ENCODE data around the gene GNAS-AS1. TPM values are rescaled to one million over a fixed set of nuclear protein-coding genes. Genes with fewer than 3 reads are reported as not detected.

Gene GNAS-AS1
- total RNA-seq, 1 experiment from 2014 or later: 0.59 TPM

DNA sequence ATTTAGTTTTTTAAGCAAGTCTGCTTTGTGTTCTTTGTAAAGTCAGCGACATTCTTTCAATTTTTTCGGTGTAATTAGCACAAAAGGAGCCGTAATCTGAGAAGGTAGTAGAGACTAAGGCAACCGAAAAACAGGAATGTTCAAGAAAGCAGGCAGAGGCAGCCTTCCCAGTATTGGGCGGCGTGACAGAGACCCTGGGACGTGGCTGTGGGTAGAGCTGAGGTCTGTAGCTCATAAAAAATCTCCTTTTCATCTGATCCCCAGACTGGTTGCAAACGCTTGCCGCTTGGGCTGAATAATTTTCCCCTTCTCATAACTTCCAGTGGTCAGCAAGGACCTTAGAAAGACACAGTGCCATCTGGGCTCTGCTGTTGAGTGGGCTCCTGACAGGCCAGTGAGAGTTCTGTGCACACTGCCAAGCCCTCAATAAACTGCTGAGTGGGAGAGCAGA, 32.6 kb upstream of the GNAS-AS1 start:
- no peaks in the 10 kb centered on the region for H3K4me1 Mint-ChIP-seq (ENCODE audit: low read depth, unreplicated experiment)
- no peaks in the 10 kb centered on the region for H3K9me3 Mint-ChIP-seq (ENCODE audit: low read depth, unreplicated experiment)
- no peak overlapping the region for H3K4me3 Mint-ChIP-seq (ENCODE audit: low read depth, unreplicated experiment)
- no TSS peak for BruUV-seq (replicated peaks)
- no peak for DNase-seq
- no peaks in the 10 kb centered on the region for H3K27me3 Mint-ChIP-seq (ENCODE audit: unreplicated experiment)
- CTCF ChIA-PET: no interaction called here
- H3K27ac Mint-ChIP-seq (ENCODE audit: unreplicated experiment): no peak overlapping the region
- TF ChIP-seq, protein P1, sequence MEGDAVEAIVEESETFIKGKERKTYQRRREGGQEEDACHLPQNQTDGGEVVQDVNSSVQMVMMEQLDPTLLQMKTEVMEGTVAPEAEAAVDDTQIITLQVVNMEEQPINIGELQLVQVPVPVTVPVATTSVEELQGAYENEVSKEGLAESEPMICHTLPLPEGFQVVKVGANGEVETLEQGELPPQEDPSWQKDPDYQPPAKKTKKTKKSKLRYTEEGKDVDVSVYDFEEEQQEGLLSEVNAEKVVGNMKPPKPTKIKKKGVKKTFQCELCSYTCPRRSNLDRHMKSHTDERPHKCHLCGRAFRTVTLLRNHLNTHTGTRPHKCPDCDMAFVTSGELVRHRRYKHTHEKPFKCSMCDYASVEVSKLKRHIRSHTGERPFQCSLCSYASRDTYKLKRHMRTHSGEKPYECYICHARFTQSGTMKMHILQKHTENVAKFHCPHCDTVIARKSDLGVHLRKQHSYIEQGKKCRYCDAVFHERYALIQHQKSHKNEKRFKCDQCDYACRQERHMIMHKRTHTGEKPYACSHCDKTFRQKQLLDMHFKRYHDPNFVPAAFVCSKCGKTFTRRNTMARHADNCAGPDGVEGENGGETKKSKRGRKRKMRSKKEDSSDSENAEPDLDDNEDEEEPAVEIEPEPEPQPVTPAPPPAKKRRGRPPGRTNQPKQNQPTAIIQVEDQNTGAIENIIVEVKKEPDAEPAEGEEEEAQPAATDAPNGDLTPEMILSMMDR (IDR thresholded peaks at IDR 0.05; ENCODE audit: unreplicated experiment): no peak
- peaks cover 10% of the 10 kb centered on the region for H3K36me3 Mint-ChIP-seq (ENCODE audit: insufficient read depth, unreplicated experiment)
- intact Hi-C loops (cut with micrococcal nuclease; ENCODE audit: unreplicated experiment): no loop called here

DNA sequence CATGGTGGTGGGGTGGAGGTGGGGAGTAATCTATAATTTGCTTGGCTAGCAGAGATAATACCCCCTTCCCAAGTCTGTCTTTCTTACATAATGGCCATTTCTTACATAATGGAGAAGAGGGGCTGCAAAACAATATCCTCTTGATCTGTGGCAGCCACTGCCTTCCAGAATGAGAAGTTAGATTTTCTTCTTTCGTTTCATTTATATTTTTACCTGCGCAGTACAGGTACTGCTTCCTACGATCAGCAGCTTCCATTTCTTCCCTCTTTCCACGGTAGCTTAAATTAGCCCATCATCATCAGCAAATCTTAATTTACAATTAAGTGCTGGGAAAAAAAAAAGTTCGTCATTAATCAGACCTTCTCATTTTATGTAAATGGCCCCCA, 32.0 kb upstream of the GNAS-AS1 start:
- Mint-ChIP-seq H3K27me3 (ENCODE audit: unreplicated experiment) (no peaks in the 10 kb centered on the region), H3K27ac (ENCODE audit: unreplicated experiment) (no peak overlapping the region), H3K4me1 (ENCODE audit: low read depth, unreplicated experiment) (no peaks in the 10 kb centered on the region), H3K4me3 (ENCODE audit: low read depth, unreplicated experiment) (no peak overlapping the region), H3K36me3 (ENCODE audit: insufficient read depth, unreplicated experiment) (peaks cover 5% of the 10 kb centered on the region), H3K9me3 (ENCODE audit: low read depth, unreplicated experiment) (no peaks in the 10 kb centered on the region)
- intact Hi-C loops (cut with micrococcal nuclease; ENCODE audit: unreplicated experiment): no loop called here
- CTCF ChIA-PET: no interaction called here
- no peak for DNase-seq
- TF ChIP-seq, protein P1 (IDR thresholded peaks at IDR 0.05; ENCODE audit: unreplicated experiment): no peak
- BruUV-seq (replicated peaks): no TSS peak

DNA sequence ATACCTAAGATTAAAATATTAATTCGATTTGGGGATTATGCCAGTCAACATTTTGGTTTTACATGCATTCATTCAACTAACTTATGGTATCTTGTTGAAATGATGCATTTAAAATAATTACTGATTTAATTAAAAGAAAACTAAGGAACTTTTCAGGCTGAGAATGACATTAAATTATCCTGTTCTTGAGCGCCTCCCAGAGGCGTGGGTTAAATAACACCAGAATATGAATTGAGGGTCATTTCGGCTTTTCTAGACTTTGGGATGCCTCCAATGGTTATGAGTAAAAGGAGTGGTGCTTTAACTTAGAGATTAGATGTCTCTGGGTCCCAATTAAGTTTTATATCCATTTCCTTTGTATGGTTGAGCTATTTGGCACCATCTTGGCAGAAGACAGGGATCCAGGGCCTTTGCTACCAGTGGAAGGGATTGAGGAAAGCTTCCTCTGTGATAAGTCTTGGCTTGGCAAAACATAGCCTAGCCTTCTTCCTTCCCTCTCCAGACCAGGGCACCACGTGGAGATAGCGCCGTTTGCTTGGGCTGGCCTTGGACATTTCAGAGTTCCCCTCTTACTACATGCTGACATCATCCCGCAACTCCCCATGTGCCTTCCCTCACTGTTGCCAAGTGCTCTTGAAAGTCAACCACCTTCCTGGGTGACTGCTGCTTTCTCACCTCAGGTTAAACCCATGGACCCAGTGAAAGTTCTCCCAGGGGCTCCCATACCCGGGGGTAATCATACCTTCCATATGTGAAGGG, 30.5 kb upstream of the GNAS-AS1 start:
- intact Hi-C loops (cut with micrococcal nuclease; ENCODE audit: unreplicated experiment): no loop called here
- H3K36me3 Mint-ChIP-seq (ENCODE audit: insufficient read depth, unreplicated experiment): no peaks in the 10 kb centered on the region

DNA sequence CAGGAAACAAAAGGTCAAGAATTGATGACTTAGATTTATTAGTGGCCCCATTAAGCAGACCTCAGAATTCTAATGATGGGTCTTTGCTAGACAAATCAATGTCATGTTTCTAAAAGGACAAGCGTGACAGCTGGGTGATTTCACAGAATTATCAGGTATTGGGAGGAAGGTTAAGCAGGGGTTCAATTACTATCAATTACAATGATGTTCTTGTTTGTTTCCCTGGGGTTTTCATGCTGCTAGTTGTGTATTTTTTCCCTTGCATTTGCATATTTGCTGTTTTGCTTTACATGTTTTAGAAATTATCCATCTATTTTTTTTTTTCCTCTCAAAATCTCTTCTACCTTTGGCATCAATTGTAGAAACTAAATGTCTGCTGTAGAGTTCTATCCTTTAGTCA, 29.7 kb upstream of the GNAS-AS1 start:
- TF ChIP-seq, protein P1 (IDR thresholded peaks at IDR 0.05; ENCODE audit: unreplicated experiment): no peak
- no peak overlapping the region for H3K27ac Mint-ChIP-seq (ENCODE audit: unreplicated experiment)
- peaks cover 9% of the 10 kb centered on the region for H3K4me1 Mint-ChIP-seq (ENCODE audit: low read depth, unreplicated experiment)
- H3K27me3 Mint-ChIP-seq (ENCODE audit: unreplicated experiment): no peaks in the 10 kb centered on the region
- CTCF ChIA-PET: no interaction called here
- H3K36me3 Mint-ChIP-seq (ENCODE audit: insufficient read depth, unreplicated experiment): peaks cover 3% of the 10 kb centered on the region
- no peak for DNase-seq
- intact Hi-C loops (cut with micrococcal nuclease; ENCODE audit: unreplicated experiment): no loop called here
- no peak overlapping the region for H3K4me3 Mint-ChIP-seq (ENCODE audit: low read depth, unreplicated experiment)
- no peaks in the 10 kb centered on the region for H3K9me3 Mint-ChIP-seq (ENCODE audit: low read depth, unreplicated experiment)
- BruUV-seq (replicated peaks): no TSS peak

More for the DNA sequence above, 30.5 kb upstream of the GNAS-AS1 start:
- H3K27ac Mint-ChIP-seq (ENCODE audit: unreplicated experiment): no peak overlapping the region
- TF ChIP-seq, protein P1 (IDR thresholded peaks at IDR 0.05; ENCODE audit: unreplicated experiment): peak; percentile 9
- no peak for DNase-seq
- H3K9me3 Mint-ChIP-seq (ENCODE audit: low read depth, unreplicated experiment): no peaks in the 10 kb centered on the region
- no peak overlapping the region for H3K4me3 Mint-ChIP-seq (ENCODE audit: low read depth, unreplicated experiment)
- peaks cover 2% of the 10 kb centered on the region for H3K4me1 Mint-ChIP-seq (ENCODE audit: low read depth, unreplicated experiment)
- no TSS peak for BruUV-seq (replicated peaks)
- CTCF ChIA-PET: interaction anchor here (1.0 kb wide), 1 partner anchor 11 kb away, joined by 4 read pairs; no protein-coding TSS in a partner anchor
- no peaks in the 10 kb centered on the region for H3K27me3 Mint-ChIP-seq (ENCODE audit: unreplicated experiment)
